Epithelial cell of prostate (primary cell): ENCODE data around the gene GALNT5.
A peak's percentile ranks its signal among the peaks of the same experiment; 100 is the strongest.

ENCODE experiments used
- DNase-seq: peaks from one replicate; pipeline ENCODE4 v3.0.0-alpha.2; 2011; ENCODE audit warnings: low read depth, low spot score
- H3K27ac ChIP-seq: fragments of 450-650 bp; 2 replicates; pipeline ENCODE4 v1.5.1; 2017; ENCODE audit warnings: mild to moderate bottlenecking

GALNT5 gene

GRCh38 chr2:157281316-157281715 lies 23.8 kb downstream of the GALNT5 start:
- no peak for DNase-seq
- H3K27ac ChIP-seq: no peak overlapping the region

GRCh38 chr2:157283468-157283867 lies 26.0 kb downstream of the GALNT5 start:
- H3K27ac ChIP-seq: no peak overlapping the region
- DNase-seq: no peak

GRCh38 chr2:157287160-157287559 lies 29.7 kb downstream of the GALNT5 start:
- H3K27ac ChIP-seq: no peak overlapping the region
- no peak for DNase-seq

GRCh38 chr2:157290525-157290924 lies 33.0 kb downstream of the GALNT5 start:
- no peak overlapping the region for H3K27ac ChIP-seq
- no peak for DNase-seq

- peak; percentile 26 for DNase-seq
- no peak overlapping the region for H3K27ac ChIP-seq
Observed at GRCh38 chr2:157291018-157291417, 33.5 kb downstream of the GALNT5 start.

- no peak overlapping the region for H3K27ac ChIP-seq
- no peak for DNase-seq
Observed at GRCh38 chr2:157292853-157293252, 35.3 kb downstream of the GALNT5 start.

GRCh38 chr2:157296490-157296889 lies 39.0 kb downstream of the GALNT5 start:
- H3K27ac ChIP-seq: no peak overlapping the region
- no peak for DNase-seq

GRCh38 chr2:157296958-157297357 lies 39.5 kb downstream of the GALNT5 start:
- no peak for DNase-seq
- no peak overlapping the region for H3K27ac ChIP-seq

GRCh38 chr2:157301307-157301706 lies 43.8 kb downstream of the GALNT5 start:
- DNase-seq: no peak
- no peak overlapping the region for H3K27ac ChIP-seq

GRCh38 chr2:157302492-157303099 lies 45.1 kb downstream of the GALNT5 start:
- DNase-seq: no peak
- H3K27ac ChIP-seq: no peak overlapping the region

GRCh38 chr2:157303612-157304011 lies 46.1 kb downstream of the GALNT5 start:
- no peak for DNase-seq
- no peak overlapping the region for H3K27ac ChIP-seq

- no peak overlapping the region for H3K27ac ChIP-seq
- DNase-seq: no peak
Observed at GRCh38 chr2:157304811-157305722, 47.6 kb downstream of the GALNT5 start.

GRCh38 chr2:157305723-157306110 lies 48.2 kb downstream of the GALNT5 start:
- no peak for DNase-seq
- H3K27ac ChIP-seq: no peak overlapping the region

GRCh38 chr2:157307021-157307420 lies 49.5 kb downstream of the GALNT5 start:
- no peak for DNase-seq
- no peak overlapping the region for H3K27ac ChIP-seq

- no peak overlapping the region for H3K27ac ChIP-seq
- no peak for DNase-seq
Observed at GRCh38 chr2:157309878-157310277, 52.4 kb downstream of the GALNT5 start.

- H3K27ac ChIP-seq: no peak overlapping the region
- DNase-seq: no peak
Observed at GRCh38 chr2:157311706-157312105, 54.2 kb downstream of the GALNT5 start.

GRCh38 chr2:157312866-157313486 lies 55.5 kb downstream of the GALNT5 start:
- DNase-seq: no peak
- H3K27ac ChIP-seq: no peak overlapping the region

GRCh38 chr2:157315901-157316300 lies 58.4 kb downstream of the GALNT5 start:
- no peak for DNase-seq
- no peak overlapping the region for H3K27ac ChIP-seq

- no peak for DNase-seq
Observed at GRCh38 chr2:157318884-157319283, 61.4 kb downstream of the GALNT5 start.

GRCh38 chr2:157319795-157320194 lies 62.3 kb downstream of the GALNT5 start:
- no peak overlapping the region for H3K27ac ChIP-seq
- DNase-seq: no peak

More at GRCh38 chr2:157318884-157319283, 61.4 kb downstream of the GALNT5 start:
- no peak overlapping the region for H3K27ac ChIP-seq

- no peak for DNase-seq
- no peak overlapping the region for H3K27ac ChIP-seq
Observed at GRCh38 chr2:157320409-157320808, 62.9 kb downstream of the GALNT5 start.
